Cortex of kidney (tissue), 1 donor: Measurements from ENCODE around the gene SGO1.

ENCODE experiments used
- DNase-seq: peaks from one replicate; lab custom pipeline; 2025; lab: John Stamatoyannopoulos, UW

The SGO1 gene

DNA sequence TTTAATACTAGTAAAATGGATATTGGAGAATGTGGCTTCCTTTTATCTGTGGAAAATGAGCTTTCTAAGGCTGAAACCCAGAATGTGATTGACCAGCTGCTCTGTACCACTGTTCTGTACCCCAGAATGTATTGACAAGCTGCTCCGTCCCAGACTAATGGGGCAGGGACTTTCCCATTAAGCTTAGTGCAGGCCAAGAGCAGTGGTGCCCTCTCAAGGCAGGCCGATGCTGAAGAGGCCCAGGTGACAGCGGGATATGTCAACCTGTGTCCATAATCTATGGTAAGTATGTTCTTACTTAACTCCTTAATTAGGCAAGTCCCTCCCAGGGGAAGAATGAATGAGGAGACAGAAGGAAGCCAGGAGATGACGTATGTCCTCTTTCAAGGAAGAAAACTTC lies 31.1 kb downstream of the SGO1 start:
- no peak for DNase-seq

DNA sequence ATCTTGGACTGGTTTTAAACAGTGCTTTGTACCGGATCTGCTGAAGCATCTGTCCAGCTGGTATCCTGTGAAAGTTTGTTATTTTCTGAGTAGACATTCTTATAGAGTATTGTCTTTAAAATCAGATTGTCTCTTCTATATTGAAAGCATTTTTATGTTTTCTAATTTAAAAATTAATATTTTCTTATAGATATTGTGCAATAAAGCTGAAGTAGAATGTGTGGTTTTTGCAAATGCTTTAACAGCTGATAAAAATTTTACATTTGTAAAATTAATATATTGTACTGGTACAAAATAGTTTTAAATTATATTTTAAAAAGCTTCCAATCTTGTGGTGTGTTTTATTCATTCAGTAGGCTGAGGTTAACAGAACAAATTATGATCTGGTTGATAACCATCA lies 31.9 kb downstream of the SGO1 start:
- no peak for DNase-seq

DNA sequence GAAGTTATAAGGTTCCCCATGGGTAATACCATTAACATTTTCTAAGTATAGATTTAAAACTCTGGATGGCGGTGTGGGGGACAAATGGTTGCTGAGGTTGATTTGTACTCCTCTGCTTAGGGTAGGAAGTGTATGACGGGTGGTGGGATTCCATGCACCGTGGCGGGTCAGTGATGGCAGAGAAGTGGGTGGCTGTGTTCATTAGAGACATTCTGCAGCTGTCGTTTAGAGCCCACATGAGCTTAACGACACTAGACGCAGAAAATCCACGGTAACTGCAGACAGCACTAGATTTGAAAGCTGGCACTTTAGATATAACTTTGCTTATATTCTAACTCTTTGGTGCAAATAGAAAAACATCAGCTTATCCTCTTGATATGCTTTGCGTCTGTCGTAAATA lies 37.5 kb downstream of the SGO1 start:
- no peak for DNase-seq

DNA sequence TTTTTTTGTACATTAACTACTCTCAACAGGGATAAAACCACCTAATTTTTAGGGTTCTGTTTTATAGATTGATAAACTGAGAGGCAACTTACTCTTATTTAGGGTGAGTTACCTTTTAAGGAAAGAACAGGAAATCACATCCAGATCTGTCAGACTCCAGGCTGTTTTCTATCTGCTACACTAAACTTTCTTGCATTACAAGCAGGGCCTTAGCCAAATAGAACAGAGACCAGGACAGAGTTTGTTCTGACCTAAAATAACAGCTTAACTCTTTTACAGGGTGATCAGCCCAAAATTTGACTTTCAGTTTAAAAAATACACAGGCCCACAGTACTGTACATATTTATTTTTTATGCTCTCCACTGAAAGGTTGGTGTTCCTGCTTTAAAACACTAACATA lies 38.6 kb downstream of the SGO1 start:
- DNase-seq: no peak

DNA sequence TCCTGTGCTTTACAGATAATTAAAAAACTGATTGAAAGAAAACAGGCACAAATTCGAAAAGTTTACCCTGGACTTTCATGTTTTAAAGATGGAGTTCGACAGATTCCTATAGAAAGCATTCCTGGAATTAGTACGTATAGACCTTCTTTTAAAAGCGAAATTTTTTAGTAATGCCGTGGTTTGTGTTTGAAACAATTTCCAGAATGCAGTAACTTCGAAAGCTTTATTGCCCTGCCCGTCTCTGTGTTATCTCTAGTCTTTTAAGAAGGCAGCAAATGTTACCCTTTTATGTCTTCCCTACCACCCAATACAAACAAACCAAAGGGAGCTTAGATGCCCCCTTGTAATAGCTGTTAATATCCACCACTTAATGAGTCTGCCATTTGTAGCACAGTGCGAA lies 39.7 kb downstream of the SGO1 start:
- no peak for DNase-seq

DNA sequence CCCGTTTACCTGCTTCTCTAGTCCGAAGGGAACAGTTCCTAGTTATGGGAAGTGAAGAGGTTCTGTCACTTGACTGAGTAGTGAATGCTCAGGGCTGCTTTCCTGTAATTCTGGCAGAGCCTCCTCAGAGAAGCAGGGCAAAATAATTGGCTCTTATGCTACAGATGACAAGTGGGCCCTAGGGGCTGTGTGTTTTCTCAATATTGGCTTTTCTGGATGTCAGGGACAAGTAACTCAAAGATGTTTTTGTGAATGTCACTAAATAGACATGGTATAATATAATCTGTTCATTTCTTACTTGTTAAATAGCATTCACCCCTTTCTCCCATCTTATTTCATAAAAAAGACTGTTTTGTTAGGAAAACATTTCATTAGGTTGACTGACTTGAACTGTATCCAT lies 40.1 kb downstream of the SGO1 start:
- no peak for DNase-seq

DNA sequence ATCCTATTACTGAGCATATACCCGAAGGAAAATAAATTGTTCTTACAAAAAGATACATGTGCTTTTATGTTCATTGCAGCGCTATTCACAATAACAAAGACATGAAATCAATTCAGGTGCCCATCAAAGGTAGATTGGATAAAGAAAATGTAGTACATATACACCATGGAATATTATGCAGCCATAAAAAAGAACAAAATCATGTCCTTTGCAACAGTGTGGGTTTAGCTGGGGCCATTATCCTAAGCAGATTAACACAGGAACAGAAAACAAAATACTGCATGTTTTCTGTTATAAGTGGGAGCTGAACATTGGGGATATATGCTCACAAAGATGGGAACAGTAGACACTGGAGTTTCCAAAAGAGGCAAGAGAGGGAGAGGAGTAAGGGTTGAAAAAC lies 42.5 kb downstream of the SGO1 start:
- DNase-seq: no peak

DNA sequence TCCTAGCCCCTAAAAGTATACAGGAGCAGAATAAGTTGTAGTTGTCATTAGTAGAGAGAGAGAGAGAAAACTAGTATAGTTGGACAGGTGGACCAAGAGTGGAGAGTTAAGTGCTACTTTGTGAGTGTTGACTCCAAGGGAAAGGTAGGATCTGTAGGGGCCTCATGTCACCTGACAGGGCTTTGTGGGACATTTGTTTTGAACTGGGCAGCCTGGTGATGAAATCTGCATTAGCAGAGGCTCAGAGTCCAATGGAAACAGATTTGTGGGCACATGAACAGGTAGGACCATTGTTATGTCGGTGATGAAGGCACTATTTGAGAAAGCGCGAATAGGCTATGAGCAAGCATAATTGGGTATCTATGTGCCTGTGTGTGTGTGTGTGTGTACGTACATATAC lies 43.5 kb downstream of the SGO1 start:
- DNase-seq: no peak

DNA sequence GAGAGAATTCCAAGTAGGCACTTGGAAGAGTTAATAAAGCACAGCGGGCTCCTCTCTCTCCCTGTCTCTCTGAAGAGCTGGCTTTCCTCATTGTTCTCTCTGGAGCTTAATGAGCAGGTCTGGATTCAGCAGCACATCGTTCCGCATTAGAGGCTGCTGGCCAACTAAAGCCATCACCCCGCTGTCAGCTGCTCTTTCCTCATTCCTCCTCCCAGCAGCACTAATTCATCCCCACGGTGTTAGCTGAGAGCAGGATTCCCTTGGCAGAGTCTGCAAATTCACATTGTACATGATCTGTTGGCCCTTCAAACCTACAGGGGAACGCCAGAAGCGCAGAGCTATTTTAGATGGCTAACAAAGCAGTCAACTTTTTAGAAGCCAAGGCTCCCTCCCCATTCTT lies 44.2 kb downstream of the SGO1 start:
- DNase-seq: no peak

DNA sequence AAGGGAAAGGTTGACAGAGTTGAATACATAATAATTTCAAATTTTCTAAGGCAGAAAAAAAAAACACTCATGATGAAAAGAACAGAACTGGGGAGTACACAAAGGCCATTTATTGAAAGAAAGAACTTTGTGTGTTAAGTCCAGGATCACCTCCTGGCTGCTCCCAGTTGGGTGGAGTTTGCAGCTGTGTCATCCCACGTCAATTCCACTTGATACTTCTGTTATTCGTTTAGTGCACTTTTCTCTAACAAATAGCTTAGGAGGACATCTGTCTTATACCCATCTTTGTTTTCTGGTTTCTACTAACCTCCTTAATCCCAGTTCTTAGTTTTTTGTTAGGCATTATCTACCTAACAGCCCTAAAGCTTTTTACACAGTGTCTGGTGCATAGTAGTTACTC lies 44.7 kb downstream of the SGO1 start:
- DNase-seq: no peak

DNA sequence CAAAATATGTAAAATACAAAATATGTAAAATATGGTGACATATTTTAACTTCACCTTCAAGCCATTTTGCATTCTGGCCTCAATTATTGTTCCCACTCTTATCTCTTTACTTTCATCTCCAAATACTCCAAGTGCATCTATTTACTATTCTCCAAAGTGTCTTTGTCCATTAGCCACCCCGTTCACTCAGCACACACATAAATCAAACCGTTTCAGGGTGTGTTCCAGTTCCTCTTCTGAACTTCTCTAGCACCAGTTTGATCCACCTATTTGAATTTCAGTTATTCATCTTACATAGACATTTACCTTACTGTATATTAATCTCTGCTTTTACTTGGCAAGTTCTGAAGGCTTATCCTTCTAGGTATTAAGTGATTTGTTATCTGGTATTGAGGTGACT lies 45.1 kb downstream of the SGO1 start:
- DNase-seq: no peak

DNA sequence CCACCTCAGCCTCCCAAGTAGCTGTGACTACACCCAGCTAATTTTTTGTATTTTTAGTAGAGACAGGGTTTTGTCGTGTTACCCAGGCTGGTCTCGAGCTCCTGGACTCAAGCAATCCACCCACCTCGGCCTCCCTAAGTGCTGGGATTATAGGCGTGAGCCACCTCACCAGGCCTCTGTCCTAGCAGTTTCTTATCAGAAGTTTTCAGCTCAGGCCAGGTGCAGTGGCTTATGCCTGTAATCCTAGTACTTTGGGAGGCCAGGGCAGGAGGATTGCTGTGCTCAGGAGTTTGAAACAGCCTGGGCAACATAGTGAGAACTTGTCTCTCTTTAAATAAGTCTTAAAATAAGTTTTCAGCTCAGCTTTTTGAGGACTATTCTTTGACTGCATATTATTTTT lies 48.4 kb downstream of the SGO1 start:
- DNase-seq: no peak

DNA sequence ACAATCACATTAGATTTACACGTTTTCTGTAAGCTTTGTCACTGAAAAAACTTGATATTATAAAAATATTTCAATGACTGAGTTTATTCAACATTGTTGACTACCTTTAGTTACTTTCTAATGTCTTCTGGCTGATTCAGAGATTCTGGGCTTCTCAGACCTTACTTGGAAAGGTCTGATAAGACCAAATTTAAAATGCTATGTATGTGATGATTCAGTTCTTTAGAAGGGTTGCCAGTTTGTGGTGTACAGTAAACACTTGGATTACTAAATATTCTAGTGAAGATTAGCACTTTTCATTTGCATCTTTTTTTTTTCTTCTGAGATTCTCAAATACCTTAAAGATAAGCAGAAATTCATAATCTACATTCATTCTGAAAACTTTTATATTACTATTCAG lies 49.8 kb downstream of the SGO1 start:
- DNase-seq: no peak

DNA sequence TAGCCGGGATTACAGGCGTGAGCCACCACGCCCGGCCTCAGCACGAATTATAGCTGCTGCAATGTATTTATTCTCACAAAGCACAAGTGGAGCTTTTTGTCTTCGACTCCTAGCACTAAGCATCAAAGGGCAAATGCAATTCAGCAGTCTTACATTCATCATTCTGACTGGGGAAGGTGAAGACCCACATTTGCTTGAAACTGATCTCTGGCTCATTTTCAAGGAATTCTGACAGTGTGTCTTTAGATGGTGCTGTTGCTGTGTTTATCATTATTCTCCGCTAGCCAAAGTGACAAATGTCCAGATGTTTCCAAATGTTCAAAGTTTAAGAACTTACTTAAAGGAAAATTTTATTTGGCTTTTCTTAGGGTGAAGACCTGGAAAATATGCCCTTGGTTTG lies 55.9 kb downstream of the SGO1 start:
- DNase-seq: no peak

DNA sequence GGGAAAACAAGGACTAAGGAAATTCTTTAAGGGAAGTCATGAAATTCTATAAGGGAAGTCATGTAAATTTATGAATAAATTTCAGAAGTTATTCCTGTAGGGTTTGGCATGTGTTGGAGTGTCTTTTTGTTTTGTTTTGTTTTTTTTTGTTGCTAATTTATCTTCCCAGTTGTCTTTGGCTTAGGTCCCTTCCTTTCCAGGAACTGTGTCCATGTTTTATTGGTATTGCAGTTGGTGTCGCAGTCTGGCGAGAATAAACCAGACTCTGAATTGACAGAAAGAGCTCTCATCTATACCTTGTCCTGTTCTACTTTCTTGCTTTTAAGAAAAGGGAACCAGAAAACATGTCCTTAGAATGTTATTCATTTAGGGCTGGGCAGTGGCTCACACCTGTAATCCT lies 57.6 kb downstream of the SGO1 start:
- no peak for DNase-seq

DNA sequence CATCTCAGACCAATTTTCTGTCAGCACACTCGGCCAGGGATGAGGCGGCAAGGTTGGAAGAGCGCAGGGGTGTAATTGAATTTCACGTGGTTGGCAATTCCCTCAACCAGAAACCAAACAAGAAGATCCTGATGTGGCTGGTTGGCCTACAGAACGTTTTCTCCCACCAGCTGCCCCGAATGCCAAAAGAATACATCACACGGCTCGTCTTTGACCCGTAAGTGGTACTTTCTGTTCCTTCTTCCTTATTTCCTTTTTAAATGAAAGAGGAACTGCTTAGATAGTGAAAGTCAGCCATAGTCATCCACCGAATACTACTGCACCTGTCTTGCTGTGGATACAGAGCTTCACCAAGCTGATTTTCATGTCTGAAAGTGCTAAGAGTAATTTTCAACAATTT lies 60.1 kb downstream of the SGO1 start:
- no peak for DNase-seq

DNA sequence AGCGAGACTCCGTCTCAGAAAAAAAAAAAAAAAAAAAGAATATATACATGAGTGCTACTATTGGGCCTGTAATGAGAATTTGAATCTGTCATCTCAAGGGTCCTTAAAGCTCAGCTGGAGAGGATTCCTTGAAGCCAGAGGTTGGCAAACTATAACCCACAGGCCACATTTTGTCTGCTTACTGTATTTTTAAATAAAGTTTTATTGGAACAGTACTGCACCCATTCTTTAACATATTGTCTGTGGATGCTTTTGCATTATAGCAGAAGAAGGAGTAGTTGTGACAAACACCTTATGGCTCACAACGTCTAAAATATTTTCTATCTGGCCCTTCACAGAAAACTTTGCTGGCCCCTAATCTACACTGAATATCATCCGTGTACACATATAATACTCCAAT lies 60.7 kb downstream of the SGO1 start:
- no peak for DNase-seq

DNA sequence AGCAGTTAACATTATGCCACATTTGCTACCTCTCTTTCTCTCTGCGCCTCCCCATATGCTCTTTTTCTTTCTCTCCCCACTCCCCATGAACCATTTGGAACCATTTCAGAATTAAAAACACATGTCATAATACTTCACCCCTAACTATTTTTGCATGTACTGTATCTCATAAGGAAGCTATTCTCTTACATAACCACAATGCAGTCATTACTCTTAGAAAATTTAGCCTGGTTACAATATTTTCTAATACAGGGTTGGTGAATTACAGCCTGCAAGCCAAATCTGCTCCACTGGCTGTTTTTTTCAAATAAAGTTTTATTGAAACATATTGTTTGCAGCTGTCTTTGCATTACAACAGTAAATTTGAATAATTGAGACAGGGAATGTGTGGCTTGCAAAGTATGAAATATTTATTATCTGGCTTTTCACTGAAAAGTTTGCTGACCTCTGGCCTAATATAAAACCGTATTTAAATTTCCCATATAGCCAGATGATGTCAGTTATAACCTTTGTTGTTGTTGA lies 62.8 kb downstream of the SGO1 start:
- no peak for DNase-seq

DNA sequence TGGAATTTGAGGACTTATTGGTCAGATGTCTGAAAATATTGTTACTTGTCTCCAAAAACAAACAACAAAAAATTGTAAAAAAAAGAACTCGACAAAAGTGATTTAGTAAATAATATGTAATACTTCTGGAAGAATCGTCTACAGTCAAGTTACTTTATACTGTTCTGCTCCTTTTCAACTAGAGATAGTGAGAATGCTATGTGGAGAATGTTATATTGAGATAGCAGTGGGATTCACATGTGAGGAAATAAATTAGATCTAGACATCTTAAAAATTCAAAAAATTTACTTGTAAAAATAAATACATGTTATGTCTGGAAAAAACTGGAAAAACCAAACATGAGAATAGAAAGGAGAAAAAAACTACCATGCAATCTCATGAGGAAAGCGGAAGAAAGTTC lies 64.9 kb downstream of the SGO1 start:
- DNase-seq: no peak
